T-helper 2 cell treated with Interferon-gamma antibody and Interleukin-4, amounts not matched to agents 5 μg/mL and 100 μg/mL, for 36 hours (primary cell): ENCODE results near the gene PDXDC1.
"Not testable (repeated sequence)": the region's sequence is repeated elsewhere in the genome, so short reads cannot be mapped to it uniquely, and the experiment has no call there.

ENCODE experiments used
- DNase-seq: peaks from one replicate; pipeline ENCODE4 v3.0.0; 2021; ENCODE audit warnings: low spot score
- H3K27ac Mint-ChIP-seq: one replicate; pipeline ENCODE4 v1.8.0; 2021; ENCODE audit warnings: mild to moderate bottlenecking, mixed read lengths
- H3K27me3 Mint-ChIP-seq: one replicate; pipeline ENCODE4 v1.8.0; 2021; ENCODE audit warnings: low read depth, mixed read lengths
- H3K36me3 Mint-ChIP-seq: one replicate; pipeline ENCODE4 v1.8.0; 2021; ENCODE audit warnings: low read depth, mixed read lengths
- H3K4me1 Mint-ChIP-seq: one replicate; pipeline ENCODE4 v1.8.0; 2021; ENCODE audit warnings: low read depth, mixed read lengths
- H3K4me3 Mint-ChIP-seq: one replicate; pipeline ENCODE4 v1.8.0; 2022; ENCODE audit warnings: mild to moderate bottlenecking, moderate library complexity, mixed read lengths
- H3K9me3 Mint-ChIP-seq: one replicate; pipeline ENCODE4 v1.8.0; 2021; ENCODE audit warnings: mixed read lengths

The PDXDC1 gene

DNA sequence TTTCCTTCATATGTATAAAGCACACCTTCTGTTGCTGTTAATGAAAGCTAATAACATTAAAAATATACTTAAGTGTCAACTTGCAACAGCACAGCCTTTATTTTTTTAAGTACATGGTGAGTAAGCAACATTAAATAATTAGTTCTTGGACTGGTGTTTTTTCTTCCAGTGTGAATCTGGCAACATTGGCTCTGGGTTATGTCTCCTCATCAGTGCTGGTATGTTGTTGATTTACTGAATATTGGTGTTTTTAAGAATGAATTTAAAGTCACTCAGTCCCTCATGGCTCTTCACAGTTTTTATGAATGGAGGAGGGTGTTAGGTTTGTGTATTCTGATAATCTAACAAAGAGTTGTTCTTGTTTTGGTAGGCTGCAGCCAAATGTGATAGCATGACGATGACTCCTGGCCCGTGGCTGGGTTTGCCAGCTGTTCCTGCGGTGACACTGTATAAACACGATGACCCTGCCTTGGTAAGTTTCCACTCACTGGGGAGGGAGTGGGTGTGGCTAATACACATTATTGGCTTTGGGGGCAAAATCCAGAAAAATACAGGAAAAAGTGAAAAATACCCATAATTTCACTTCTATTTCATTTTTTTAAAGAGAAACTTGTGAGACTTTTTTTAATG is 42.2 kb downstream of the PDXDC1 start:
- not testable (repeated sequence) for H3K9me3 Mint-ChIP-seq, DNase-seq, H3K4me3 Mint-ChIP-seq, H3K27me3 Mint-ChIP-seq, H3K27ac Mint-ChIP-seq
- Mint-ChIP-seq H3K36me3 (peaks cover 29% of the 10 kb centered on the region), H3K4me1 (peaks cover 20% of the 10 kb centered on the region)

DNA sequence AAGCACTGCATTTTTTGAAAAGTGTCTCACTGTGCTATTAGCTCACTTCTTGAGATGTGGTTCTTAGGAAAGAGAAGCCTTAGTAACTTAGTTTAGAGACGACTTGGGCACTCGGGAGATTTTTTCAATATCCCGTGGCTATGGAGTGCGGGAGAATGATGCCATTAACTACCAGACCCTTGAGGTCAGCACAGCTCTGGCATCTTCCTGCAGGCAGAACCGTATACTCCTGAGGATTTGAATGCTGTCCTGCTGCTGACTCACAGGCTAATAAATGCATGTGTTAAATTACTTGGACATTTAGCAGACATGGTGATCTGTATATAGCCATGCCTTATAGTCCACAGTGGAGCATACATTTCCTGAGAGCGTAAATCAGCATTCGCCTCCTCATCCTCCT is 46.6 kb downstream of the PDXDC1 start:
- H3K27me3 Mint-ChIP-seq, H3K4me1 Mint-ChIP-seq, DNase-seq, H3K4me3 Mint-ChIP-seq, H3K9me3 Mint-ChIP-seq, H3K27ac Mint-ChIP-seq: not testable (repeated sequence)
- peaks cover 35% of the 10 kb centered on the region for H3K36me3 Mint-ChIP-seq

DNA sequence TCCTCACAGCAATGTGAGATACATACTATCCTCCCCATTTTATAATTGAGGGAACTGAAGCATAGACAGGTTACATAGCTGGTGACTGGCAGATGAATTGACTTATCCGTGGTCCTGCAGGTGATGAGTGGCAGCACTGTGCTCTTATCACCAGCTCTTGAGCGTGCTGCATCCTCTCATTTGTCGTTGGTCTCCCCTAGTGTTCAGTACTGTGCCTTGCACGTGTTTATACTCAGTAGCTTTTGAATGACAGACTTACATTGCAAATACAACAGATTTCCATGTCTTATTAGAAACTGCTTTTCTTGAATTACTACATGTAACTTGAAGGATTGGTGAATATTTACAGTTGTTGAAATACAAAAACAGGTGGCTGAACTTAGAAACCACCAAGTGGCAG is 47.4 kb downstream of the PDXDC1 start:
- H3K4me1 Mint-ChIP-seq, H3K4me3 Mint-ChIP-seq, H3K27me3 Mint-ChIP-seq, H3K9me3 Mint-ChIP-seq: not testable (repeated sequence)
- DNase-seq = peak; percentile 25
- Mint-ChIP-seq H3K27ac (peak overlapping the region; percentile 12), H3K36me3 (peaks cover 32% of the 10 kb centered on the region)

DNA sequence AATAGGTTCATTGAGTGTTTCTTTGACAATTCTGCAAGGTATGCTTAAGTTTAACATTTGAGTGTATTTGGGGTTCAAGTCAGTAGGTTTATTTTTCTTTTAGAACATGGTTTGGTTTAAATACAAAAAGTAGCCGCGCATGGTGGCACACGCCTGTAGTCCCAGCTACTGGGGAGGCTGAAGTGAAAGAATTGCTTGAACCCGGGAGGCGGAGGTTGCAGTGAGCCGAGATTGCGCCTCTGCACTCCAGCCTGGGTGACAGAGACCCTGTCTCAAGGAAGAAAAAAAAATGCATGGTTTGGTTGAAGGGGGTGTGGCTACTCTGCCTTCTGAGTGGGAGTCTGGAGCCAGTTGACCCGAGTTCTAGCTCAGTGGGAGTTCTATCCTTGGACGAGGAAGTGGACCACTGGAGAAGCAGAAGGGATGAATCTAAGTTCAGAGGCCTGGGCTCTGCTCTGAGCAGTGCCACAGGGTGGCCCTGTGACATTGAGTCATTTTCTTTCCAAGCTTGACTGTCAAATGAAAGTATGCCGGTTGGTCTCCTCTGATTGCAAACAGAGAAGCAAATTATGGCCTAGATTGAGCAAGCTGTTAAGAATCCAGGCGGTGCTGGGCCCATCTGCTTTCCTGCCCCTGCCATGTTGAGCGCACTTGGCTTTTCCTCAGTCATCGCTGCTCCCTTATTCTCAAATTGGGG is 48.7 kb downstream of the PDXDC1 start:
- not testable (repeated sequence) for H3K27me3 Mint-ChIP-seq, H3K27ac Mint-ChIP-seq, DNase-seq, H3K4me3 Mint-ChIP-seq, H3K9me3 Mint-ChIP-seq, H3K4me1 Mint-ChIP-seq
- peaks cover 36% of the 10 kb centered on the region for H3K36me3 Mint-ChIP-seq

DNA sequence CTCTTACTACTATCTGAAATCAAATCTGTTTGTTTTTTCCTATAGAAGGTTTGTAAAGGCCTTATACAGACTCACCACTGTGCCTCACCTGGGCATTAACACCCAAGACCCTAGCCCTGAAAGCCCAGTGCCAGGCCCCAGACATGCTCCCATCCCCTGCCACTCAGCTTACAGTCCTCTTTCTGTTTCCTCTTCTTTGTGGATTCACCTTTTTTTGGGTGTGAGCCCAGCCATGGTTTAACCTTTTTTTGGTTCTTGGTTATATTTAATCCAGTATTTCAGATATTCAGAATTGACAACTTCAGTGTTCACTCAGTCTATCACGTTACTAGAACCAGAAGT is 50.0 kb downstream of the PDXDC1 start:
- not testable (repeated sequence) for DNase-seq, H3K9me3 Mint-ChIP-seq, H3K4me1 Mint-ChIP-seq, H3K27me3 Mint-ChIP-seq, H3K4me3 Mint-ChIP-seq
- H3K36me3 Mint-ChIP-seq = peaks cover 35% of the 10 kb centered on the region
- H3K27ac Mint-ChIP-seq = peak overlapping the region; percentile 19

DNA sequence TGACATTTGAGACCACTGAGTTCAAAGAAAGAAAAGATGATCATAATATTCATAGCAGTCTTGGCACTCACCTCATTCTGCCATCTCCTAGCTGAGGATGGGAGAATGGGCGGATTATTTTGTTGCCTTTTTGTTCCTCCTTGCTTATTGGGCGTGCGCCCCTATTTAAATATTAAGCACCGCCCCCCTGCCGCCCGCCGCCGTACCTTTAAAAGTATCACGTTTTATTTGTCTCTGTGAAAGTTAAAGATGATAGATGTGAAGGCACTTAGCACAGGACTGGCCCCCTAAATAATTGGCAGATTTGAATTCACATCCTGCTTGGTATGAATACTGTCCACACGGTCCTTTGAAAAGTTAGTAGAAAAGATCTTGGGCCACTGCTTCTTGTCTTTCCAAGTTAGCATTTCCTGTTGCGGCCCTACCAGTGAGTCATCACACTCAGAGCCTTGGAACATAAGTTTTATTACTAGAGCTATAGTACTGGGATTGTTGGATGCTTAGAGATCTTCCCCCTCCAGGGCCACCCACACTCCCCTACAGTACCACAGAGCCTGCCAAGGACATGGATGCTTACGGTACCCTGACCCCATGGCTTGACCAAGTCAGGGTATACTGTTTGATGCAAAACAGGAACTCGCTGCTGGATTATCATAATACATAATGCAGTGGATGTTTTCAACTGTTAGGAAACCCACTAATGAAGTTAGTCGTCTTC is 50.6 kb downstream of the PDXDC1 start:
- not testable (repeated sequence) for H3K27me3 Mint-ChIP-seq, H3K27ac Mint-ChIP-seq, H3K9me3 Mint-ChIP-seq, H3K4me3 Mint-ChIP-seq, H3K4me1 Mint-ChIP-seq, DNase-seq
- H3K36me3 Mint-ChIP-seq = peaks cover 35% of the 10 kb centered on the region

DNA sequence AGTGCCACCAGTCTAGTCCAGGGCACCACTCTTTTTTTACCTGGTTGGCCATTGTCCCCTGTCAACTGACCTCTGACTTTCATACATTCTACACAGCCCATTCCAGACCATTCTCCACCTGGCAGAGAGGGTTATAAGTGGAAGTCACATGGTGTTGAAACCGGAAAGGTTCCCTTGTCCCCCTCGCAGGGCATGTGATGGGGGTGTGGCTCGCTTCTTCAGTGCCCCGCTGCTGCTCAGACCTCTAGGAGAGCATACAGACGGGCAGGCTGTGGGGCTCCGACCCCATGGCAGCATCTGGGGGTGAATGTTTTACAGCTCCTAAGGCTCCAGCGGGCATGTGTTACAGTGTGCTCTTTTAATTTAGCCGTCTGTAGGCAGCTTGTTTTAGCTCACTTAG is 52.2 kb downstream of the PDXDC1 start:
- H3K27ac Mint-ChIP-seq, H3K4me3 Mint-ChIP-seq, H3K4me1 Mint-ChIP-seq, DNase-seq, H3K9me3 Mint-ChIP-seq, H3K27me3 Mint-ChIP-seq: not testable (repeated sequence)
- H3K36me3 Mint-ChIP-seq = peaks cover 37% of the 10 kb centered on the region

DNA sequence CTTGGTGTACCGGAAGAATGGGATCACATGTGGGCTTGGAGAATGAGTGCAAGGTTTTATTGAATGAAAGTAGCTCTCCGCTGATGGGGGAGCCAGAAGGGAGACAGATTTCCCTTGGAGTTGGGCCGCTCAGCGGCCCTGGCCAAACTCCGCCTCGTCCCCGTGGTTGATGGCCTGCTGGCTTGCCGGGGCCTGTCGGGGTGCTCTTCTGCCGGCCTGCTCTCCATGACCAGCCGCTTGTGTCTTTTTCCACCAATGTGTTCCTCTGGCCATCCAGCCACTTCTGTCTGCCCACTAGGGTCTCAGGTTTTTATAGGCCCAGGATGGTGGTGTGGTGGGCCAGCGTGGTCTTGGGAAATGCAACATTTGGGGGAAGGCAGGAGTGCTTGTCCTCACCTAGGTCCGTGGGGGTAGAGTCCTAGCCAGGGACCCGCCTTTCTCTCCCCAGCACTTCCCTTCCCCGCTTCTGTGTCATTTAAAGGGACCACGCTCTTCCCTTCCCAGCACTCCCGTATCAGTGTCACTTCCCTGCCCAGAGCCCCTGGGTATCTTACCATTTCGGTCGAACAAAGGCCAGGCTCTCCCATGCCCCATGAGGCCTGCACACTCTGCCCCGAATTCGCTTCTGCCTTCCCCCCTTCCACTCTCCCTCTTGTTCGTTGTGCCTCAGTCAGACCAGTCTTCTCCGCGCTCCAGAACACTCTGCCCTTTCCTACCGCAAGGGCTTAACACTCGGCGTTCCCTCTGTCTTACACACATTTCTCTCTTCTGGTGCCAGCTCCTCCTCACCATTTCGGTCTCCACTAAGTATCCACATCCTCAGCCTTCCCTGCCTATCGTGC is 52.9 kb downstream of the PDXDC1 start:
- H3K4me1 Mint-ChIP-seq, H3K27ac Mint-ChIP-seq, H3K27me3 Mint-ChIP-seq, DNase-seq, H3K9me3 Mint-ChIP-seq, H3K4me3 Mint-ChIP-seq: not testable (repeated sequence)
- H3K36me3 Mint-ChIP-seq = peaks cover 34% of the 10 kb centered on the region

DNA sequence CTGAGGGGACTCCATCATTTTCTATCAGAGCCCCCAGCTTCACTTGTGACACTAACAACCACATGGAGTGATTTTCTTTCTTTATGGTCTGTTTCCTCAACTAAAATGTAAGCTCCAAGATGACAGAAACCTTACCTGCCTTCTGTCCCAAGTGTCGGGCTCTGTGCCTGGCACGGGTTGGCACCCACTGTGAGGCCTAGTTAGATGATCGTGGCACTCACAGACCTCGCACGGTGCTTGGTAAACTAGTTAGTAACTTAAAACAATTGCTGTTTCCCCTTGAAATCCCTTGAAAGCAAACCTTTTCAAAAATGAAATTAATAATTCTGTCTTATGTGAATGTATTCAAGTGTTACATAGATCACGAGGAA is 53.5 kb downstream of the PDXDC1 start:
- not testable (repeated sequence) for DNase-seq, H3K4me3 Mint-ChIP-seq, H3K27ac Mint-ChIP-seq, H3K9me3 Mint-ChIP-seq, H3K27me3 Mint-ChIP-seq, H3K4me1 Mint-ChIP-seq
- H3K36me3 Mint-ChIP-seq = peaks cover 31% of the 10 kb centered on the region

DNA sequence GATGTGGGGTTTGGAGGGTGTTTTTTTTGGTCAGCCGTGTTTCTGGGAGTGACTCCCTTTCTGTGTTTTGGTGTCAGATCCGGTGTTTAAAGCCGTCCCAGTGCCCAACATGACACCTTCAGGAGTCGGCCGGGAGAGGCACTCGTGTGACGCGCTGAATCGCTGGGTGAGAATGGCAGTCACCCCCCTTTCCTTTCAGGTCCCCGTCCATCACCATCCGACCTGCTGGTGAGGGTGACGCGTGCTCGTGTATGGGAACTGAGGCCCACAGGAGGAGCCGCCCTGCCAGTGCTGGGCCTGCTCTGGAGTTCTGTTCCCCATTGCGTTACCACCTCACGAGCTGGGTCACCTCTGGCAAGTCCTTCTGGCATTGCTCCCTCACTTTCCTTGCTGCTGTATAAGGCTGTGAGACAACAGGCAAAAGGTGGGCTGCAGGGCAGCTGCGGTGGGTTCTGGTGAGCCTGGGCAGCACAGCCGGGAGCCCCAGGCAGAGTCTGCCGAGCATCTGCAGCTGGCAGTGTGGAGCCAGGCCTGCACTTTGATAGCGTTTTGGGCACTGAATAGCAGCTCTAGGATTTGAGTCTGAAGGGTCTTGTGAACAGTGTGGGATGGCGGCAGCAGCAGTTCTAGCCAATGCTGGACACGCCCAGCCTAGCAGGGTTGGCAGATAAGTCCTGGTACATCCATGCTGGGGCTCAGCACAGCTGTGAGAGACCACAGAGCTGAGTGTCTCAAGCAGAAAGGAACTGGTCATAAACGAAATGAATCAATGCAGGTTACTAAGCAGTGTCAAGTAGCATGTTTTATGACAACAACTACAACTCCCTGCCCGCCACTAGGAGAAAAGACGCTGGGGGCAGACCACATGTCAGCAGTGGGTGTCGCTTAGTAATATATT is 54.2 kb downstream of the PDXDC1 start:
- H3K4me1 Mint-ChIP-seq, H3K27ac Mint-ChIP-seq, DNase-seq, H3K27me3 Mint-ChIP-seq, H3K9me3 Mint-ChIP-seq, H3K4me3 Mint-ChIP-seq: not testable (repeated sequence)
- H3K36me3 Mint-ChIP-seq = peaks cover 28% of the 10 kb centered on the region

DNA sequence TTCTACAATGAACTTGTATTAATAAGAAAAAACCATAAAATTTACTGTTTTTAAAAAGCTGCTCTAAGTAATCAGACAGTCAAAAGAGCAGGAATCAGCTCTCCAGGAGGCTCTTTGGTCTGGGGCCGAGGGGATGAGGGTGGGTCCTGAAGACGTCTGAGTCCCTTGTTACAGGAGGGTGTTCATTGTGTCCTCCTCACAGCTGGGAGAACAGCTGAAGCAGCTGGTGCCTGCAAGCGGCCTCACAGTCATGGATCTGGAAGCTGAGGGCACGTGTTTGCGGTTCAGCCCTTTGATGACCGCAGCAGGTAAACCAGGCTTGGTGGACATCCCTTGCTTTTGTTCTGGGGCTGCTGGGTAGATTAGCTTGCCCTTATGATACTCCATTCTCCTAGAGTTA is 54.9 kb downstream of the PDXDC1 start:
- H3K4me3 Mint-ChIP-seq, H3K27ac Mint-ChIP-seq, H3K27me3 Mint-ChIP-seq, H3K4me1 Mint-ChIP-seq, DNase-seq, H3K9me3 Mint-ChIP-seq: not testable (repeated sequence)
- peaks cover 26% of the 10 kb centered on the region for H3K36me3 Mint-ChIP-seq

DNA sequence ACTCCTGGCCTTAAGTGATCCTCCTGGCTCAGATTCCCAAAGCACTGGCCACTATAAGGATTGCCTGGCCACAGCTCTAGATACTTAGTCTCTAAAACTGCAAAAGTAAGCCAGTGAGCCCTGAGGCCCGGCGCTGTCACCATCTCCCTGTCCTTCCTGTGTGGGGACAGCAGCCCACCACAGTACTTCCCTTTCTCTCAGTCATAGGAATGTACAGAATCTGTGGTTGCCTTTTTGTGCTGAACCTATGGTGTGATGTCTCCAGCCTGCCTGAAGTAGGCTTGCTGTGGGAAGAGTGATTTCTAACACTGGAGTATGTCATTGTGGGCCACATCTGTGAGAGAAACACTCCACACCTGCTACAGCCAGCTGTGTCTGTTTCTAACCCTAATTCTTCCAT is 56.4 kb downstream of the PDXDC1 start:
- Mint-ChIP-seq H3K36me3 (peaks cover 19% of the 10 kb centered on the region), H3K9me3 (no peaks in the 10 kb centered on the region), H3K27ac (no peak overlapping the region)

DNA sequence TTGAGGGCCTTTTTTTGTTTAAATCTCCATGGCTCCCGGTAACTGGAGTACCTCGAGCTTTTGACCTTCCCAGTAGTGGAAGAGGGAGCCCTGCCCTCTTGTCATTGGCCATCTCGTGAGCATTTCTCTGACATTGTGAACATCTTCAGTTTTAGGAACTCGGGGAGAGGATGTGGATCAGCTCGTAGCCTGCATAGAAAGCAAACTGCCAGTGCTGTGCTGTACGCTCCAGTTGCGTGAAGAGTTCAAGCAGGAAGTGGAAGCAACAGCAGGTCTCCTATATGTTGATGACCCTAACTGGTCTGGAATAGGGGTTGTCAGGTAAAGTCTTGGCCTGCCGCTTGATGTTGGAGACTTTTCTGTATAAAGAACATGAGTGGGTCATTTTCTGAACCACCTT is 56.8 kb downstream of the PDXDC1 start:
- H3K4me1 Mint-ChIP-seq = peaks cover 2% of the 10 kb centered on the region
- no peak for DNase-seq
- no peak overlapping the region for H3K4me3 Mint-ChIP-seq
- H3K27ac Mint-ChIP-seq = no peak overlapping the region
- no peaks in the 10 kb centered on the region for H3K9me3 Mint-ChIP-seq
- peaks cover 19% of the 10 kb centered on the region for H3K36me3 Mint-ChIP-seq
- H3K27me3 Mint-ChIP-seq = no peaks in the 10 kb centered on the region

More for the DNA sequence above, 56.4 kb downstream of the PDXDC1 start:
- no peak for DNase-seq
- no peaks in the 10 kb centered on the region for H3K27me3 Mint-ChIP-seq
- H3K4me1 Mint-ChIP-seq = peaks cover 2% of the 10 kb centered on the region
- no peak overlapping the region for H3K4me3 Mint-ChIP-seq
